Measurements from ENCODE around the gene UTRN.

The UTRN gene

DNA sequence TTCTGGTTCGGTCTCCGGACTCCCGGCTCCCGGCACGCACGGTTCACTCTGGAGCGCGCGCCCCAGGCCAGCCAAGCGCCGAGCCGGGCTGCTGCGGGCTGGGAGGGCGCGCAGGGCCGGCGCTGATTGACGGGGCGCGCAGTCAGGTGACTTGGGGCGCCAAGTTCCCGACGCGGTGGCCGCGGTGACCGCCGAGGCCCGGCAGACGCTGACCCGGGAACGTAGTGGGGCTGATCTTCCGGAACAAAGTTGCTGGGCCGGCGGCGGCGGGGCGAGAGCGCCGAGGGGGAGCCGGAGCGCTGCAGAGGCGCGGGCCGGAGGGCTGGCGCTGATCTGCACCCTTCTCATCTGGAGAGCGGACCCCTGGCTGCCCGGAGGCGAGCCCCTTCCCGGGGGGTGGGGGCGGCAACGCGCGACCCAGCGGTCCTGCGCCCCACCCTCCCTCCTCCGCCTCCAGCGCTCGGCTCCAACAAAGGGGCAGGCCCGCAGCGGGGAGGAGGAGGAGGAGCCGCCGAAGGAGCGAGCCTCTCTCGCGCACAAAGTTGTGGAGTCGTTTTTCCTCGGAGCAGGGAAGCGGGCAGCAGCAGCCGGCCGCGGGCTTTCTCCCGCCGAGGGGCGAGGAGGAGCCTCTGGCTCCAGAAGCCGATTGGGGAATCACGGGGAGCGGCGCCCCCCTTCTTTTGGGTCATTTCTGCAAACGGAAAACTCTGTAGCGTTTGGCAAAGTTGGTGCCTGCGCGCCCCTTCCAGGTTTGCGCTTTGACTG is at the start of gene UTRN:
Gene UTRN (plus strand): TSS at position 553 of the 765 bp plus-strand sequence. CDS start 6,494 bp downstream, outside the sequence.
- DNase-seq (ENCODE audit: low spot score): peak; percentile 85

DNA sequence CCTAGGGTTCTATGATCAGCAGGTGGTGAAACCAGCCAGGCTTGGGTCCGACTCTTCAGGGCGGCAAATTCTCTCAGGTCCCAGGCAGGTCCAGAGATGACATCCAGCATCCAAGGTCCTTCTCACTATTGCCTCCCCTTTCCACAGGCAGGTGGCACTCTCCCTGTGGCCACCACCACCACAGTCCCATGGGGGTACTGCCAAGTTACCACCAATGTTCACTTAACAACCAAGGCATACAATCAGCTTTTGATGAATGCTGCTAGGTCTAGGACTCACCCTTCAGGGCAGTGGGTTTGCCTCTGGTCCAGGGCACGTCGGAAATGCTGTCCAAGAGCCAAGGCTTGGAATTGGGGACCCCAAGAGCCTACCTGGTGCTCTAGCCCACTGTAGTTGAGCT is 40.4 kb upstream of the UTRN start:
- no peak for DNase-seq (ENCODE audit: low spot score)

DNA sequence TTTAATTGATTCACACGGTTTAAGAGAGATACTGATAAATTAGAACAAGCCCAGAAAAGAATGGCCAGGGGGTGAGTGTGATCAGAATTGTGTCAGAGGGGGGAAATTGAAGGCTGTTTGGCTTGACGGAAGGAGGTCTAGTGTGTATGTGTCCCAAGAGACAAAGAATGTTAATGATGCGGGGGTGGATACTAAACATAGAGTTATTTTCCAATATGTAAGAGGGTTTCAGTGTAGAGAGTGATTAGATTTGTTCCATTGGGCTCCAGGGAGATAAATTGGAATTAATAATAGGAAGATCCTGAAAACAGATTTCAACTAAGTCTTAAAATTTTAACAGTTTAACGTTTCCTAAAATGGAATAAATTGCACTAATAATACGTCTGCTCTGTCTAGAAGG is 38.1 kb upstream of the UTRN start:
- DNase-seq (ENCODE audit: low spot score): no peak

DNA sequence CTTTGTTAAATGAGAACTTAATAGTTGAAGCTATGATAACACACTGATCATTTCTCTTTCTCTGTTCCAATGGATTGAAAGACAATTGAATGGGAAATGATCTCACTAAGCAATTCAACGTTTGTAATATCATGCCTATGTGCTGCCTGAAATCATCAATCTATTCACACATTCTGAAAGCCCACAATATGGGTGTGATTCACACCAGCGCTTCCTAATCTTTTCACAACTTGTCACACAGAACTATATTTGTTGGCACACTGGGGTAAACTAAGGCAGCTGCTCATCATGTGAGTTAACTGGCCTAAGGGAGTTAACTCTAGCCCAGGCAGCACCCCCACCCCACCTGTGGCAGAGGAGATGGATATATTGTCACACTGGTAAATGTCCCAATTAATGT is 37.1 kb upstream of the UTRN start:
- DNase-seq (ENCODE audit: low spot score): no peak

DNA sequence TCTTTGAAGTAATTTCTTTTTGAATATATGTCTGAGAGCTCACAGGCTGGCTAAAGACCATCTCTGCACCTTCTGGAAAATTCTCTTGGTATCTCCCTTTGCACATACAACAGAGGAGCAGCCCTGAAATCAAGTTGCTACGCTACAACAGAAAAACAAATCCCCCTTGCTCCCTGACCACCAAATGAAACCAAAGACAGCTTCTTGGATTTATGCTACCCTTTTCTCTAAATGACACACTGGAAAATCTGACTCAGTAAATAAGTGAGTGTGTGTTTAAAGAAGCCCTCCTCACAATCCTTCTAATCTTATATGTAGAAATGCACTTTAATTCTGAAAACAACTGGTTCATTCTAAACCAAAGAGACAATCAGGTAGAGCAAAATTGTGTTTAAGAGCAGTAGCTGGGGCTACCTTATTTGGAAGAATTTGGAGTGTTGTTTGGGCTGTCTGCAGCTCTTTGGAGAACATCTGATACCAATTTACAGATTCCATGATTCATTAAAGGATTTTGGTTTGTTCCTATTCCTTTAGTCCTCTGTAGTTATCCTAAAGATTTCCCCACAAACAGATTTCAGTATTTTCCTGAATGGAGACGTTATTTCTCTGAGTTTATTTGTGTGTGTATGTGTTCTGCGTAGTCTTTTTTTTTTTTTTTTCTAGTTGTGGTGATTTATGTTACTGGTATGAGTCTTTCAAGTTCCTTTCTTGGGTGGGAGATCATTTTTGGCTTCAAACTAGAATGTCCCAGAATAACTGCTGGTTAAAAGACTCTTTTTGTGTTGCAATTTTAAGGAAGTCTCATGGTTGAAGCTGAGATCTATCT is 36.4 kb upstream of the UTRN start:
- DNase-seq (ENCODE audit: low spot score): no peak

DNA sequence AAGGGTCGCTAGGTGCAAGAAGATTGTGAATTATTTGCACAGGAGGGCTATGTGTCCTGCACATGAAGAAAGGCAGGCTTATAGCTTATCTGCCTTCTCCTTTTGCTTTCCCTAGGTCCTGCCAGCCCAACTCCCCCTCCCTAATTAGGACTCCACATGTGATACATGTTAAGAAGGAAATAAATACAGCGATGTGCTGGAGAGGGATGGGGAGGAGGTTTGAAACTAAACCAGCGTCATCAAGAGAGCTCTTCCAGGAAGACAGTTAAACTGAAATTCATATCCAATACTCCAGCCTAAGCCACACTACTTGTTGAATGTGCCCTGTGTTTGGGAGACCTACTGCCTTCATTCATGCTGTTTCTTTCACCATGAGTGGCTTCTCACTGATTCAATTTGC is 34.9 kb upstream of the UTRN start:
- DNase-seq (ENCODE audit: low spot score): no peak

DNA sequence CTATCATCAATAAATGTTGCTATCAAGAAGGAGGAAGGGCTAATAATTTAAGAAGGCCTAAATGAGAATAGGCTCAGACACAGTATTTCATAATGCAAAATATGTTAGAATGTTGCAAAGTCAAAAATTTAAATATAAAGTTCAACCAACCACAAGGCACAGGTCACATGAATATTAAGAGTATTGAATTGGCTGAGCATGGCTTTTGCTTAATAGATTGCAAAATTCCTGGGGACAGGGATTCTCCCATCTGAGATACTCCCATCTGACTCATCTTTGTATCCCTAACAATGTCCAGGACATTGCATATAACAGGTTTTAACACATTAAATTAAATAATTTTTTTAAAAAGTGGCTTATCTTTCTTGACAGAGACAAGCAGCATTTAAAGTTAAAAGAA is 32.9 kb upstream of the UTRN start:
- DNase-seq (ENCODE audit: low spot score): no peak

DNA sequence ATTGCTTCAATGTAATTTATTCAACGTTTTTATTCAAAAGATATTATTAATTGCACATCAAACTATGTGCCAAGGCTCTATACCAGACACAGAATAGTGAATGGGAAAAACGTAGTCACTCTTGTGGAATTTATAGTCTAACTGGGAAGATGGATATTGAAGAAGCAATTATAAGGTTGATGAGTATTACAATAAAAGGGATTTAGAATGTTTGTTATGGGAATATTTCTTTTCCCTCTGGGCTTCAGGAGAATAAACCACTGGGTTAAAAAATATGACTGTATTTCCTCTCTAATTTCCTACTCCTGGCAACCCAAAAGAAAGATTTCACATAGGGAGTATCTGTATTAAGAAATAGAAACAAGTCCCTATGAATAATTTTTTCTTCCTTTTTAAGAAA is 25.1 kb upstream of the UTRN start:
- no peak for DNase-seq (ENCODE audit: low spot score)

DNA sequence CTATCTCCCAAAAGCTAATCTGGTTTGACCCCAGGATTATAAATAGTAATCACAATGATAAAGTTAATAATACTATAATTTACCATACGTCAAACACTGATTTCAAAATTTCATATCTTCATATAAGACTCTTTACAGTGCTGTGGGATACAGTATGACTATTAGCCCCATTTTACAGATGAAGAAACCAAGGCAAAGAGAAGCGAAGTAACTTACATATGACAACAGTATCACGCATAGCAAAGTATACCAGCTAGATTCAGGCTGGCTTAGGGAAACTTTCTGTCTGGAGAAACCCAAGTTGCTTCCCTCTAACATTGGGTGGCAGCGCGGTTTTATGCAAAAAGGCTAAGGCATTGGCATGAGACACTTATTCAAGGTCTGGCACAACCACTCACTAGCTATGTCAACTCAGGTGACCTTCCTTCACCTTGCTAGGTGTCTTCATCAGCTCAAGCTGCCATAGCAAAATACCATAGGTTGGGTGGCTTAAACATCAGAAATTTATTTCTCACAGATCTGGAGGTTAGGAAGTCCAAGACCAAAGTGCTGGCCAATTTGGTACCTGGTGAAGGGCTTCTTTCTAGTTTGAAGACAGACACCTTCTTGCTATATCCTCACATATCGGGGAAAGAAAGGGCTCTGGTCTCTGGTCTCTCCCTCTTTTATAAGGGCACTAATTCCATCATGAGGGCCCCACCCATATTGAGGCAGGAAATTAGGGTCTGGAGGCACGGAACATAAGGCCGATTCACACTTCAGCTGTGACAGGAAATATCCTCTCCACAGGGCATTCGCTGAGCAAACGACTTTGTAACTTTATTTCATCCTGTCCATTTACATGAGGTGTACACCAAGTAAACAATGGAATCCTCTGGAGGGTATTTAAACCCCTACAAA is 22.4 kb upstream of the UTRN start:
- no peak for DNase-seq (ENCODE audit: low spot score)

DNA sequence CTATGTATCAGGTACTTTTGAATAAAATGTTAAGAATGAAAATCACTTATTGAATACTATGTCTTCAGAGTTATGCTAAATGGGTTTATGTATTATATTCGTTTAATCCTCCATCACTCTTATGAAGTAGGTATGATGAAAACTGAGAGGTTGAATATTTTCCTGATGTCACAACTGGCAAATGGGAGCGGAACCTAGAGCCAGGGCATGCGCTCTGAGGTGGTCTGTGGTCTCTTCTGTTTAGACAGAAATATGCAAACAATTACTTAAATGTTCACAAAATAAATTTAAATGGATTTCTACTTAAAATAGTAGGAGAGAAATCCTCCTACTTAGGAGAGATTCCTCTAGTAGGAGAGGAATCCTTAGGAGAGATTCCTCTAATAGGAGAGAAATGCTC is 21.3 kb upstream of the UTRN start:
- DNase-seq (ENCODE audit: low spot score): no peak

DNA sequence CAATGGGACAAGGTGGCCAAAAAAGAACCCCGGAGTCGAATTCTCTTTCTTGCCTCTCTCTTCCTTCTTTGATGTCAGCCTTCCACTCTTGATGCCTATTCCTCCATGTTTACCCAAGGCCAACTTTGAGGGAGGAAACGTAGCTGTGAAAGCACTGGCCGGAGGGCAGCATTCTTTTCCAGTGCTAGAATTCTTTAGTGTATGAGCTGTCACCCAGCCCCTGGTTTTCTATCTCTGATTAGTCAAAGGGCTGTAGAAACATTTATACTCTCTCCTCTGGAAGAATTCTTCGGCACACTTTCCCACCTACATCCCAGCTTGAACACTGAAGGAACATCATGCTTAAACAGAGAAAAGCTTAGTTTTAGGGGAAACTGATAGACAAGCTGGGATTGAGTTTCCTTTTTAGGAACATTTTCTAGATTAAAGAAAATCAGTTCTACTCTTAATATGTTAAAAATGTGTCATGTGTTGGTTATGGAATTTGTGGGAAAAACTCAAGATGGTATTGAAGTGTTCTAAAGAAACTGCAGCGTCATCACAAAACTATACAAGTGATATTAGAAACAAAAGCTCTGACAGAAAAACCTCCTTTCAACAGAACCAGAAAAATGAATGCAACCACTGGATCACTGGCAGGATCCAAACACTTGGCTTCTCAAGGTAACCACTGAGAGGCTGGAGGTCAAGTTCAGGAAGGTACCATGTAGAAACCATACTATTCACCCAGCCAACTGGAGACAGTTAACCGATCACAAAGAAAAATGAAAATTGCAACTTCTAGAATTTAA is 20.7 kb upstream of the UTRN start:
- DNase-seq (ENCODE audit: low spot score): no peak

DNA sequence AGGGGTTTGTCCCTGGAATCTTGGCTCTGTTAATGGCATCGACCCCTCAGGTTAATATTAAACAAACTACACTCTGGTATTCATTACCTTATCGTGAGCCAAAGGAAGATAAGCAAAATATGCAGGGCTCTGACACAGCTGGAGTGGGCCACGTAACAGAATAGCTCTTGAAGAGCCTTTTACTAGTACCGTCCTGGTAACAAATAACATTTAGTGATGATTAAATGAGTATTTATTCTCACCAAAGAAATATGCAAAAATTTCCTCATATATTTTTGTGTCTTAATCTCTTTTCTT is 20.1 kb upstream of the UTRN start:
- no peak for DNase-seq (ENCODE audit: low spot score)

DNA sequence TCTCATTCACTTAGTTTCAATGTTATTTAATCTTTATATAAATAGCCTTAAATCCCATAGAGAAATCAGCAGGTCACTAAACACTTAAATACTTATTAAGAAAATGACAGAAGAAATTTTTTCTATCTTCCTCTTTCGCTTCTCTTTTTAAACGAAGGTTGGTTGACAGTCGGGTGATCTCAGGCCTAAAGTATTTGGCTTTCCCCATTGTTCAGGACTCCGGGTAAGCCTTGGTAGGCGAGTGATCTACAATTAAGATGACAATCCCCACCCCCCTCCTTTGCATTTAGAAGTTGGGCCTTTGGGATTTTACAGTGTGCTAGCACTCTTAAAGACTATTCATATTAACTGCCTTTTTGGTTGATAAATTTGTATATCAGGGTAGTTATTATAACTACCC is 19.7 kb upstream of the UTRN start:
- DNase-seq (ENCODE audit: low spot score): no peak

DNA sequence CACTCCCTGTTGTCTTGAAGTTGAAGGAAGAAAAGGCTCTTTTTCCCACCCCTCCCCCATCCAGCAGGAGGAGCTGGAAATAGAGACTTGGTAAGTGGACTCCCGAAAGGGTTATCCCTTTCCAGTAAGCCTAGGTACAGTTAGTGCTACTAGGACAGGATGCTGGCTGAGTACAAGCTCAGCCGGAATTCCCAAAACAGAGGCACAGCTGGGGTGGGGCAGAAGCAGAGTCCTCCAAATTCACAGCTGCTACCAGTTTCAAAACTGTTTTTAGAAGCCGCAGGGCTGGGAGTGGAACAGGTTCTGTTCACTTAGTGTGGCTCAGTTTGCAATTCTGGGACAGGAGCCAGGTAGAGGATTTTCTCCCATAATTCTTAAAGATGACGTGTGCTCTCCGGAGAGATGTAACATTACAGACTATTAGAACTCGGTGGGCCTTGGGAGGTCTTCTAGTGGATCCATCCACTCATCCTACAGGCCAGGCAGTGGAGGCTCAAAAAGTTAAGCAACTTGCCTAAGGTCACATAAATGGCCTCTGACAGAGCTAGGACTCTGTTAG is 19.0 kb upstream of the UTRN start:
- DNase-seq (ENCODE audit: low spot score): no peak

DNA sequence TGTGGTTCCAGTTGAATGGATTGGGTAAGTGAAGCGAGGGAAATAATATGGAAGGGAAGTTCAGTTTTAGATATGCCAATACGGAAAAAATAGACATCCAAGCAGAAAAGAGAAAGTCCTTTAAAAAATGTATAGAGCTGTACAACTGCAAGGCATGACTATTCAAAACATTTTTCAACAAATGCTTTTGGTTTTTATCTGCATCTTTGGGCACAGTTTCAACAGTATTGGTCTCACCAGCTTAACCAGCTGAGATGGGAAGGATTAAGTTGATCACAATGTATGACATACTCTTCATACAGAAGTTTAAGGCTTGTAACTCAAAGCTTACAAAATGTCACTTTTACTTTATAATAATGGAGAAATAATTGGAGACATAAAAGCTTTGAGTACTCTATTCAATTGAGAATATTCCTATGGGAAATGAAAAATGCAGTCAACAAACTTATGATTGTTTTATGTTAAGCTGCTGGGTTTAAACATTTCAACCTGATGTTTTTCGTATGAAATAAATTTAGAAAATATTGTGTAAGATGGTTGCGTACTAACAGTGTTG is 16.3 kb upstream of the UTRN start:
- no peak for DNase-seq (ENCODE audit: low spot score)

DNA sequence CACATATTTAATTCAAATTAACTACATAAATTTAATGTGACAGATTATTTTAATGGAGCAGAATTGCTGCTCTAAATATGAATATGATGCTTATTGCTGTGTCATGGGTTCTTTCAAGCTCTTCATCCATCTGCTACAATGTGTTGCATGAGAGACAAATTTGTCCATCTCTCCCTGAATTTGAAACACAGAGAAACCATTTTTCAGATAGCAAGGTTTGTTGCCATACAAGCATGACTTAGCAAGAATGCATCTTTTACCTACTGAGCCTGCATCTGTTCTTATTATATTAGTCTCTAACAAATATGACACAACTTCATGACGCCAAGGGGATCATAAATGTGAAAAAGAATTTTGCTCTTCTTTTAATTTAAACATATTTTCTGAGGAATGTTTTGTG is 8.0 kb upstream of the UTRN start:
- no peak for DNase-seq (ENCODE audit: low spot score)

DNA sequence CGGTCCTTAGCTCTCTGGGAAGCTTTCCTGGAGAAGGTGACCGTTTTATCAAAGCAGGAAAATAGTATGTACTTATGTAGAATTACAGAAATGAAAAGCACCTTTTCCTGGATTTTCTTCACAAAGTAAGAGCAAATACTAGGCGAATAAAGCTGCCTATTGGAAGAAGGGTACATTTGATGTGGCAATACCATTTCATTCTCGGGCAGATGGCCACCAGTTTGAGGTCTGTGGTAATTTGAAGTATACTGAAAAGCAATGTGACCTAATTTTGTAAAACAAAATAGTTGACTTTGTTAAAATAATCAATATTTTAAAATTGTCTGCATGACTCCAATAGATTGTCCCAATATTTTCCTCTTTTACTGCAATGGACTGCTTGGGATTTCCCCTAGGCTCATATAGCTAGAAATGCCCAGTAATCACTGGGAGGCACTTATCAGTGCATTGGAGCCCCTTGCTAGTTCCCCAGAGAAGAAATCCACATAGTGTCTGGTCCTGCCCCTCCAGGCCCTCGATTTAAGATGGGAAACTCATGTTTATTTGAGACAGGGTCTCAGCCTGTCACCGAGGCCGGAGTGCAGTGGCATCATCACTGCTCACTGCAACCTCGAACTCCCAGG is 7.4 kb upstream of the UTRN start:
- no peak for DNase-seq (ENCODE audit: low spot score)

DNA sequence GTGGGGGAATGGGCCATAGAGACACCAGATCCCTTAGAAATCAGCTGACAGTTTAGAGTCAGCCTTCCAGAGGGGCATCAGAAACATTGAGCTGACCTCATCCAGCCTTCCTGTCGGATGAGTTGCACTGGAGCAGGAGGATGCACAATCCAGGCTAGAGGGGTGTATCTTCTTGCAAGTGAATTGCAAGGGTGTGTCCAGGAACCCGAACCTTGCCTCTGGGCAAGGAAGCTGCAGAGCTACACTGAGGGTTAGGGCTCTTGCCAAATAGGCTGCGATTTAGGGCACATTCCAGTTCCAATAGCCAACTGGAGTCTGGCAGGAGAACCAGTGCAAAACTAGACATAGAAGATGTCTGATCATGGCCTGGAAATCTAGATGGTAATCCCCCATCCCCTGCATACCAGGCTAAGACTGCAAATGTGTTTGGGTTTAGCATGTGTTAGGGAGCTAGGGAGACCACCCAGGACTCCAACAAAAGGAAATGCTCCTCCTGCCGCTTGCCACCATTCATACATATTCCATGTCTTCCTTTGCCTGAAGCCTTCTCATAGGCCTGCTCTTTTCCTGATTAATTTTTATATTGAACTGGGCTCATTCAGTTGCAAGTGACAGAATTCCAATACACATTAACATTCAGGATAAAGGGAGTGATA is 6.3 kb upstream of the UTRN start:
- DNase-seq (ENCODE audit: low spot score): no peak

DNA sequence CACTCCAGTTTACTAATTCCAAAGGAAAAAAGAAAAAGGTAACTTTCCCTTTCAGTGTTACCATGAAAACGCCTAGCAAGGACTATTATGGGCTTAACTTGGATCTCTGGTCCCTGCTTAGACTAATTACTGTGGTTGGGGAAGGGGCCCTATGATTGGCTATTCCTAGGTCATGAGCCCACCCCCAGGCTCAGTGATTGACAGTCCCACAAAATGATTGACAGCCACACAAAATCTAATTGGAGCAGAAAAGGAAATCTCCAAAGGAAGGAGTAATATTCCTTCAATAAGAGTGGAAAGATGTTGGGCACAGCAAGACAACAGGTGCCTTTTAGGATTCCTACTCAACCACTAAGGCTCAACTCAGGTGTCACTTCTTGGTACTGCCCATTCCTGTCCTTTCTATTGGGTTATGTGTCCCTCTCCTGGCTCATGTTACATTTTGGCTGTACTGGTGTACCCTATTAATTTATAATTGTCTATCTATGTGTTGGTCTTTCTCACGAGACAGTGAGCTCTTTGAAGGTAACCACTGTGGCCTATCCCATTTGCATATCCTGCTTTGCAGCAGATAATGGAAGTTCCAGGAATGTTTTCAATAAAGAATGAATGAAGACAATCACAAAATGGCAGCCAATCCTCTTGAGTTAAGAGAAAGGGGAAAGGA is 5.5 kb upstream of the UTRN start:
- DNase-seq (ENCODE audit: low spot score): no peak

All from HuH-7 (cell line).